Gastrocnemius medialis (tissue), 4 donors: Measurements from ENCODE around the gene SPACA4. TPM values are rescaled to one million over a fixed set of nuclear protein-coding genes. Genes with fewer than 3 reads are reported as not detected.

Source experiments
- ATAC-seq, 2 donors: fragments of 150-250 bp; one replicate each; pipeline ENCODE4 v1.9.1; 2016
- DNase-seq, 2 donors: peaks; one replicate each; pipeline ENCODE4 v3.0.0-alpha.2; 2019
- H3K27ac ChIP-seq, 4 donors: fragments of 200-600 bp; sonication (generic); 1 replicate in 1 of 4; 2 replicates in 3 of 4; pipeline ENCODE4 v1.5.1; 2016 to 2018; ENCODE audit warnings: mild to moderate bottlenecking in 2 of 4, moderate library complexity in 1 of 4
- H3K27me3 ChIP-seq, 3 donors: fragments of 200-600 bp; sonication (generic) in 2 of 3; 1 replicate in 1 of 3; 2 replicates in 2 of 3; pipeline versions ENCODE4 v1.5.1 to v1.6.0; 2016 to 2019; ENCODE audit warnings: mild to moderate bottlenecking in 1 of 3, moderate library complexity in 1 of 3
- H3K36me3 ChIP-seq, 2 donors: fragments of 200-600 bp; sonication (generic) in 1 of 2; one replicate each; pipeline ENCODE4 v1.5.1; 2017 to 2018
- H3K4me1 ChIP-seq, 2 donors: fragments of 200-600 bp; sonication (generic) in 1 of 2; one replicate each; pipeline ENCODE4 v1.5.1; 2016 to 2017; ENCODE audit warnings: mild to moderate bottlenecking in 2 of 2
- H3K4me3 ChIP-seq, 4 donors: fragments of 200-600 bp; sonication (generic) in 3 of 4; 1 replicate in 1 of 4; 2 replicates in 3 of 4; pipeline ENCODE4 v1.5.1; 2016 to 2019; ENCODE audit warnings: mild to moderate bottlenecking in 2 of 4
- H3K9me3 ChIP-seq, 3 donors: fragments of 200-600 bp; sonication (generic) in 2 of 3; 1 replicate in 1 of 3; 2 replicates in 2 of 3; pipeline ENCODE4 v1.5.1; 2016 to 2019
- CTCF ChIP-seq, 5 experiments: fragments of 450-650 bp in 3 of 5; fragments of 200-600 bp in 2 of 5; sonication (generic) in 2 of 5; IDR thresholded peaks in 4 of 5; conservative IDR thresholded peaks in 1 of 5; 1 replicate in 4 of 5; 2 replicates in 1 of 5; pipeline ENCODE4 v1.5.1; 2016 to 2019; ENCODE audit warnings: antibody characterized with exemption in 5 of 5, mild to moderate bottlenecking in 3 of 5, moderate library complexity in 3 of 5
- POLR2A ChIP-seq, 2 donors: fragments of 450-650 bp; IDR thresholded peaks; one replicate each; pipeline ENCODE4 v1.6.1; 2017; ENCODE audit warnings: antibody characterized with exemption in 2 of 2, mild to moderate bottlenecking in 2 of 2, moderate library complexity in 2 of 2
- in situ Hi-C, 4 donors: fragments of 200-750 bp; cut with MboI; loops; one replicate each; pipeline versions ENCODE4 v1.15.0 to v1.8.0; 2017; ENCODE audit warnings: low sequenced_read_pairs in 4 of 4
- intact Hi-C: fragments of 100-400 bp; cut with DNase I; formaldehyde crosslinking; loops from one replicate; pipeline ENCODE4 v1.15.1; 2023; ENCODE audit warnings: low total_unique reads
- total RNA-seq, 4 donors: library from RNA; depleted of rRNA; stranded (reverse); fragments of >200 nt; gene quantifications; one replicate each; pipeline versions ENCODE4 v1.1.0 to v1.2.3, GENCODE V29; 2016

SPACA4 gene
- total RNA-seq, 4 donors from 2014 or later, result not detected

GRCh38 chr19:48639483-48640375 lies 33.2 kb downstream of the SPACA4 start:
- no peak for TF ChIP-seq POLR2A (IDR thresholded peaks at IDR 0.05)
- TF ChIP-seq CTCF (IDR thresholded peaks at IDR 0.05 in 4 of 5, conservative IDR thresholded peaks at IDR 0.05 in 1 of 5), result no peak
- Histone ChIP-seq H3K27ac (peak overlapping the region in 2 of 4 donors; percentile 99 to 100), H3K9me3 (no peaks in the 10 kb centered on the region), H3K27me3 (no peaks in the 10 kb centered on the region), H3K36me3 (no peaks in the 10 kb centered on the region), H3K4me3 (no peak overlapping the region), H3K4me1 (peaks cover 16 to 31% of the 10 kb centered on the region in 2 donors)
- in situ Hi-C loops, result loop anchor here in 2 of 4 donors (10.0 to 25.0 kb wide), 2 partner anchors 98 to 105 kb away; partner anchors contain the start of genes IZUMO1 (in 2 of the 2) and RASIP1 (in 2 of the 2)
- DNase-seq (no peak), ATAC-seq (no peak)
- intact Hi-C loops, result loop anchor here (2.0 to 10.0 kb wide), 4 partner anchors 147 to 1563 kb away; partner anchors contain the start of genes AKT1S1, MYH14 and TBC1D17

- DNase-seq, result no peak
- H3K27ac ChIP-seq, result no peak overlapping the region
- no peaks in the 10 kb centered on the region for H3K9me3 ChIP-seq
- H3K36me3 ChIP-seq, result no peaks in the 10 kb centered on the region
- TF ChIP-seq CTCF (IDR thresholded peaks at IDR 0.05 in 4 of 5, conservative IDR thresholded peaks at IDR 0.05 in 1 of 5), result no peak
- TF ChIP-seq POLR2A (IDR thresholded peaks at IDR 0.05), result no peak
- intact Hi-C loops (no loop called here), in situ Hi-C loops (loop anchor here in 2 of 4 donors (10.0 to 25.0 kb wide), 2 partner anchors 95 to 103 kb away; partner anchors contain the start of genes IZUMO1 (in 2 of the 2) and RASIP1 (in 2 of the 2))
- no peak for ATAC-seq
- H3K4me1 ChIP-seq, result peaks cover 20 to 32% of the 10 kb centered on the region in 2 donors
- H3K27me3 ChIP-seq, result no peaks in the 10 kb centered on the region
- H3K4me3 ChIP-seq, result no peak overlapping the region
Observed at GRCh38 chr19:48641850-48642249, 35.3 kb downstream of the SPACA4 start.

GRCh38 chr19:48642862-48643261 lies 36.3 kb downstream of the SPACA4 start:
- ATAC-seq (no peak), DNase-seq (no peak)
- Histone ChIP-seq H3K4me3 (no peak overlapping the region), H3K4me1 (peaks cover 17 to 30% of the 10 kb centered on the region in 2 donors), H3K27ac (no peak overlapping the region), H3K36me3 (no peaks in the 10 kb centered on the region), H3K27me3 (no peaks in the 10 kb centered on the region), H3K9me3 (no peaks in the 10 kb centered on the region)
- intact Hi-C loops, result no loop called here
- in situ Hi-C loops, result loop anchor here in 2 of 4 donors (10.0 to 25.0 kb wide), 2 partner anchors 94 to 102 kb away; partner anchors contain the start of genes IZUMO1 (in 2 of the 2) and RASIP1 (in 2 of the 2)
- no peak for TF ChIP-seq POLR2A (IDR thresholded peaks at IDR 0.05)
- no peak for TF ChIP-seq CTCF (IDR thresholded peaks at IDR 0.05 in 4 of 5, conservative IDR thresholded peaks at IDR 0.05 in 1 of 5)

GRCh38 chr19:48644355-48644754 lies 37.8 kb downstream of the SPACA4 start:
- no peak for TF ChIP-seq CTCF (IDR thresholded peaks at IDR 0.05 in 4 of 5, conservative IDR thresholded peaks at IDR 0.05 in 1 of 5)
- no peak for TF ChIP-seq POLR2A (IDR thresholded peaks at IDR 0.05)
- Histone ChIP-seq H3K4me3 (peak overlapping the region in 3 of 4 donors; percentile 73 to 94 (median 92)), H3K36me3 (no peaks in the 10 kb centered on the region), H3K27ac (no peak overlapping the region), H3K4me1 (peaks cover 14 to 23% of the 10 kb centered on the region in 2 donors), H3K27me3 (no peaks in the 10 kb centered on the region), H3K9me3 (no peaks in the 10 kb centered on the region)
- no peak for ATAC-seq
- no peak for DNase-seq
- intact Hi-C loops (no loop called here), in situ Hi-C loops (loop anchor here in 2 of 4 donors (10.0 to 25.0 kb wide), 2 partner anchors 93 to 100 kb away; partner anchors contain the start of genes IZUMO1 (in 2 of the 2) and RASIP1 (in 2 of the 2))
